HG02759 (cell line): ENCODE measurements around the gene TSPAN12.
A peak's percentile ranks its signal among the peaks of the same experiment; 100 is the strongest.
"Not testable (repeated sequence)": the region's sequence is repeated elsewhere in the genome, so short reads cannot be mapped to it uniquely, and the experiment has no call there.

Source experiments
- ATAC-seq: cut with Tn5 transposase; IDR thresholded peaks from one replicate; pipeline ENCODE4 v1.9.1; 2021; ENCODE audit warnings: mild to moderate bottlenecking, moderate library complexity; ENCODE audit not compliant: unreplicated experiment

Gene TSPAN12

GRCh38 chr7:120807390-120807789, 50.6 kb downstream of the TSPAN12 start:
- no peak for ATAC-seq

GRCh38 chr7:120806669-120807068, 51.3 kb downstream of the TSPAN12 start:
- ATAC-seq: peak; percentile 55

GRCh38 chr7:120805636-120806388, 52.1 kb downstream of the TSPAN12 start:
- peak; percentile 77 for ATAC-seq

- no peak for ATAC-seq
Observed at GRCh38 chr7:120802751-120803150, 55.2 kb downstream of the TSPAN12 start.

- ATAC-seq: no peak
Observed at GRCh38 chr7:120799813-120800475, 58.0 kb downstream of the TSPAN12 start.

GRCh38 chr7:120799147-120799546, 58.8 kb downstream of the TSPAN12 start:
- ATAC-seq: no peak

GRCh38 chr7:120797026-120797645, 60.8 kb downstream of the TSPAN12 start:
- no peak for ATAC-seq

GRCh38 chr7:120794106-120794729, 63.7 kb downstream of the TSPAN12 start:
- no peak for ATAC-seq

GRCh38 chr7:120793213-120793936, 64.6 kb downstream of the TSPAN12 start:
- no peak for ATAC-seq

GRCh38 chr7:120792861-120793130, 65.1 kb downstream of the TSPAN12 start:
- ATAC-seq: no peak

- peak; percentile 97 for ATAC-seq
Observed at GRCh38 chr7:120792091-120792860, 65.7 kb downstream of the TSPAN12 start.

- ATAC-seq: no peak
Observed at GRCh38 chr7:120785095-120785494, 72.8 kb downstream of the TSPAN12 start.

- ATAC-seq: no peak
Observed at GRCh38 chr7:120783721-120784120, 74.2 kb downstream of the TSPAN12 start.

GRCh38 chr7:120783273-120783672, 74.7 kb downstream of the TSPAN12 start:
- no peak for ATAC-seq

- not testable (repeated sequence) for ATAC-seq
Observed at GRCh38 chr7:120781924-120782323, 76.0 kb downstream of the TSPAN12 start.

GRCh38 chr7:120780938-120781337, 77.0 kb downstream of the TSPAN12 start:
- ATAC-seq: no peak

GRCh38 chr7:120780451-120780850, 77.5 kb downstream of the TSPAN12 start:
- not testable (repeated sequence) for ATAC-seq

GRCh38 chr7:120779078-120779477, 78.9 kb downstream of the TSPAN12 start:
- not testable (repeated sequence) for ATAC-seq

- no peak for ATAC-seq
Observed at GRCh38 chr7:120775755-120776154, 82.2 kb downstream of the TSPAN12 start.

GRCh38 chr7:120774481-120774880, 83.5 kb downstream of the TSPAN12 start:
- no peak for ATAC-seq
